Embryonic facial prominence (tissue), 1 donor: ENCODE results near the gene GSPT1.

Experiments used
- DNase-seq: peaks from one replicate; pipeline ENCODE4 v3.0.0-alpha.2; 2016; ENCODE audit errors: extremely low spot score

GSPT1 gene

DNA sequence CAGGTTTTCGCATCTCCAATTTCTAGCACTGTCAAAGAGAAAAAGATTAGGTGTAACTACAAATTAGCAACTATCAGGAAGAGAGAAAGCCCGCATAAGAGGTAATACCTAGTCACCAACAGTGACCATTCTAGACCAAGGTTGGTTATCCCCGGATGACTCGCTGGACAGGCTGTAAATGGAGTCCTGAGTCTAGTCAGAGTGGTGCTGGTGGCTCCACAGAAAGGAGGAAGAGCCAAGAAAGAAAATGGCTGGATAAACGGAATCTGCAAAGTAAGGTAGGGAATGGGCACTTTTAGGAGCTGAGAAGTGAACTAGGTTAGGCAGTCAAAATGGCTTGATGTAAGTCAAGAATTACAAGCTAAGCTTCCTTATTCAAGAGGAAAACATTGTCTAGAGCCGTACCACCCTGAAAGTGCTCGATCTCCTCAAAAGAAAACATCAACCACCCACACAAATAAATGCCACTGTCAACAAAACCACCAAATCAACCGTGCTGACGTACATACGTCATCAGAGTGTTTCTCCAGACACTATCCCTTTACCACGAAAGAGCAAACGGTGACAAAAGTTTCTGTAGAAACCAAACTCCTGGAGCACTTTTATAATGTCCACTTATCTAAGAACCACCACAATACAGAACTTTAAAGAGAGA lies 2.2 kb downstream of the GSPT1 start:
- no peak for DNase-seq

DNA sequence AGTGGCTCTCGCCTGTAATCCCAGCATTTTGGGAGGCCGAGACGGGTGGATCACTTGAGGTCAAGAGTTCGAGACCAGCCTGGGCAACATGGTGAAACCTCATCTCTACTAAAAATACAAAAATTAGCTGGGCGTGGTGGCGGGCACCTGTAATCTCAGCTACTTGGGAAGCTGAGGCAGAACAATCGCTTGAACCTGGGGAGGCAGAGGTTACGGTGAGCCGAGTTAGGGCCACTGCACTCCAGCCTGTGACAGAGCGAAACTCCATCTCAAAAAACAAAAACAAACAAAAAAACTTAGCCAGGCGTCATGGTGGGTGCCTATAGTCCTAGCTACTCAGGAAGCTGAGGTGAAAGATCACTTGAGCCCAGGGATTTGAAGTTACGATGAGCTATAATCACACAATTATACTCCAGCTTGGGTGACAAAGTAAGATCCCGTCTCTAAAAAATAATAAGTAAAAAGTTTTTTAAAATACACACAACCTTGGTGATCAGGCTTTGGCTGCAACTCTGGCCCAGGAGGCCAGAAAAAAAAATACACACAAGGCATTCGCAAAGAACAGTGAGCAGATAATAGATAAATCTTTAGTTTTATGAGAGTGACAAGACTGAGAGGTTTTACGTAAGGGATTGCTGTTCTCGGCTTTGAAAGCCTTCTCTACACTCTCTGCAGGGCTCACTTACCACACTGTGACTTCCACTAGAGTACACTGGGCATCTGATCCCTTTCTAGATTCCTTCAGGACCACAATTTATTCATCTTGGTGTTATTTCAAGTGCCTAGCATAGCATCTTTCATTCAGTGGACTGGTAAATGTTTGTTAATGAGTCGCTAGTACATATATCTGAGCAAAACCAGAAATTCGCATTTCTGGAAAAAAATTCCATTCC lies 5.9 kb downstream of the GSPT1 start:
- peak; percentile 5 for DNase-seq

DNA sequence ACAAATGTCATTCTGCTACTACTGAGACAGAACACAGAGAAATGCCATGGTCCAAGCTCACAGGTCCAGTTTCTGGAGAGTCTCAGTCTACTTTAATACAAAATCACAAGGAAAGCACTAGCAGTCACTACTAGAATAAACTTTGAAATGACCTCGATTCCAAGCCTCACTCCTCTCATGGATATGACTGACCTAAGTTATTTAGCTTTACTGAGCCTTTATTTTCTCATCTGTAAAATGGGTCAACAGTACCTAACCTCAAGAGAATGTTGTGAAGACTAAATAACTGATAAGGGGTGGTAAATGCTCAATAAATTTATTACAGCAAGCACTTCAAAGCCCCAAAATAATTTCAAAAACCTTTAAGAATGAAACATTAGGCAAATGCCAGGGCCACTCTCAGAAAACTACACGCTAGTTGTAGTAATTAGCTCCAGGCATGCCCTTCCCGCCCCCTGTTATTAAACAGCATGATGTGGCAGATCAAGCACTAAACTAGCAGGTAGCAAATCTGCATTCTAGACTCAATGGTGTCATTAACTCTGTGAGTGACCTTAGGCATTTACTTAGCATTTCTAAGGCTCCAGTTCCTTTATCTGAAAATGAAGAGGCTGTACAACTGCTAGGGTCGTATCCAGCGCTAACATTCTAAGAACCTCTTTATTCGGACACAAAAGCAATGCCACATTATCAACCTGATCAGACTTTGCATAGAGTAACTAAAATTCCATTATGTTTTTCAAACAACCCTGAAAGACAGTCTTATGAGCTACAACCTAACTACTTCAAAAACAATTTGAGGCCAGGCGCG lies 8.4 kb downstream of the GSPT1 start:
- peak; percentile 2 for DNase-seq

DNA sequence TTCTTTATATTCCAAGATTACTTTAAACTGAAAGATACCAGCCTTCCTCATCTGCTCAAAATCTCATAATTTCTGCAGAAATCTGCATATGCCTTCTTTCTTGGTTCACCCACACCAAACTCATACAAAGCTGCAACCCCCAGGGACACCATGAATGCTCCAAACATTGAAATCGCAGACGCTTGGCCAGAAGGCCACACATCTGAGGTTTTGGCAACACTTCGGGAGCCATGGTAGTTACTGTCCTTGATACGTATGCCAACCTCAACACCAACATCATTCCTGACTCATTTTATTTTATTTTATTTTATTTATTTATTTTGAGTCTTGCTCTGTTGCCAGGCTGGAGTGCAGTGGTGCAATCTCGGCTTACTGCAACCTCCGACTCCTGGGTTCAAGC lies 11.8 kb downstream of the GSPT1 start:
- no peak for DNase-seq

DNA sequence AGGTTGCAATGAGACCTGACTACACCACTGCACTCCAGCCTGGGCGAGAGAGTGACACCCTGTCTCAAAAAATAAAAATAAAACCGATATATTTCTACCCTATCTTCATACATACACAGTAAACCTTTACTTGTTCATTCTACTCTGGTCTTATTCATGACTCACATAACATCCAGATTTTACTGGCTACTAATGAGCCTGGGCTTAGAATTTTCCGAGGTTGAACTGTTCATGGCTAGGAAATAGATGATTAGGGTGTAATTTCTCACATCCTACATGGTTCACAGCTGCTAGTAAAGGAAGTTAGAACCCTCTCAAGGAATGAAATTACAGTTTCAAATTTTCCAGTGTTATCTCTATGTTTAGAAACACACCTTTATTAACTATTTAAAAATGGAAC lies 14.7 kb downstream of the GSPT1 start:
- DNase-seq, result no peak

DNA sequence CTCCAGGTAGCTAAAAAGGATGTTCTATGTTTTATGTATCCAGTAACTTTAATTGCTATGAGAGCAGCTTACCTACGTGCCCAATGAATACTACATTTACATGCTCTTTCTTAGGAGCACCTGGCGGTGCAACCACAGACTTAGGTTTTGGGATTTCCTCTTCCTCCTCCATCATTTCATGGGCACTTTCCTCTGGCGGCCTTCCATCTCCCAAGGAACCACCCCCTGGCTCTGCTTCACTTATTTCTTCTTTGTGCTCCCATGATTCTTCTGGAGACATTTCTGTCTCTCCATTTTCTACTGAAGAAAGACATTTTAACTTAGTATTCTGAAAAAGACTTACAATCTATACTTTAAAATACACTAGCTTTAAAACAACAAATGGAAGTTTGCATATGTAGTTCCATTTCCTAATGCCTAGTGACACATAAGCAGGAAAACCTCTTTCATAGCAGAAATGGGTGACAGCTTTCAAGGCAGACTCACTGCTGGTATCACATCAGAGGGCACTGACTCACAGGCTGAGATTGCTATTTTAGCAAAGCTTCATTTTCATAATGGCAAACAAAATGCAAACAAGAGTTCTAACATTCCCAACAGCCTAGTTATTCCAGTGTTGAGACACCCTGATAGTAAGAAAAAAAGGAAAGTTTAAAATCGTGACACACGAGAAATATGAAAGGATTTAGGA lies 19.1 kb downstream of the GSPT1 start:
- DNase-seq, result no peak

DNA sequence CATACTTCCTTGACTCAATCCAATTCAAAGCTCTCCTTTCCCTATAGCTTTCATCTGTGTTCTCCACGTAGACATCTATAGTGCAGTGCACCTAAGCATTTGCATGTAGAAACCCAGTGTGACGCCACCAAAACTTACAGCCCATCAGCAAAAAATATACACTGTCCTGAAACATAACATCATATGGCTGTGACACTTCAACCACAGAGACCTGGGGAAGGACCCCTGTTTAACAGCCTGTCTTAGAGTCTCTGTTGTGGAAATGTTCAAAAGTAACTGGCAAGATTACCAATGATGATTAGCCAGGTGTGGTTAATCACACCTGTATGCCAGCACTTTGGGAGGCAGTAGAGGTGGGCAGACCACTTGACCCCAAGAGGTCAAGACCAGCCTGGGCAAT lies 22.2 kb downstream of the GSPT1 start:
- no peak for DNase-seq

DNA sequence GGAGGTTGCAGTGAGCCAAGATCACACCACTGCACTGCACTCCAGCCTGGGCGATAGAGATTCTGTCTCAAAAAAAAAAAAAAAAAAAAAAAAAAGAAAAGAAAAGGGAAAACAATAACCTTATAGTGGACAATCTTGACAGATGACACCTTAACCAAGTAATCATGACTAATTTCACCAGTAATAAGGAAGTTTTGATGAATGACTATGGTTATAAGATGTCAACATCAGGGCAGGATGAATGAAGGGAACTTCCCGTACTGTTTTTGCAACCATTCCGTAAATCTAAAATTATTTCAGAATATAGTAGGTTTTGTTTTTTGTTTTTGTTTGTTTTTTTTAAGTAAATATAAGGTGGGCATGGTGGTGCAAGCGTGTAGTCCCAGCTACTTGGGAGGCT lies 23.0 kb downstream of the GSPT1 start:
- no peak for DNase-seq

DNA sequence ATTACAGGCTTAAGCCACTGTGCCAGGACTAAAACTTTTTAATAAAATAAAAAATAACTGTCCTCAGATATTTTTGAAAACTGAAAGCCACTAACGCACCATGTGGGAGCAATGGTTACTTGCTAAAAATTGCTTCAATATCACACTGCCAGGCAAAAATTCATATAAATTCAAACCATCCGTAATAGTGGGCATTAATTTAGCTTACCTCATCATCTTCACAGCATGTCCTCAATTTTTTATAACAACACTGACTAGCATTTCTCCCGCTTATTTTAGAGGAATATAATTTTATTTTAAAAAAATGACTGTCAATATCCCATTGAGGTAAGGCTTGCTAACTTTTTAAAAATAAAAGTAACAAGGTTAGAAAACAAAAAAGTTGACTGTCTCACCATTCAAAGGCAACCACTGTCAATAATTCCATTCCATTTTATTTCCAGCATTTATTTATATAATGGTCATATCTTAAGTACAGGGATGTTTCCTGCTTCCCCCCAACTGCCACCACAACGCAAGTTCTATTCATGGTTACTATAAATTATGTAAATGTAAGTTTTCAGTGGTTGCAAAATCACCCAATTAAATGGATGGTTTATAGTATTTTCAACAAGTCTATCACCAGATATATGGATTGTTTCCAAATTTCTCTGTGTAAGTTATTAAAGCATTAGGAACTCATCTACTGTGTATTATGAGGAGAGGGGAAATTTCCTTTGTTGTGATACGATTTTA lies 25.4 kb downstream of the GSPT1 start:
- DNase-seq, result no peak

DNA sequence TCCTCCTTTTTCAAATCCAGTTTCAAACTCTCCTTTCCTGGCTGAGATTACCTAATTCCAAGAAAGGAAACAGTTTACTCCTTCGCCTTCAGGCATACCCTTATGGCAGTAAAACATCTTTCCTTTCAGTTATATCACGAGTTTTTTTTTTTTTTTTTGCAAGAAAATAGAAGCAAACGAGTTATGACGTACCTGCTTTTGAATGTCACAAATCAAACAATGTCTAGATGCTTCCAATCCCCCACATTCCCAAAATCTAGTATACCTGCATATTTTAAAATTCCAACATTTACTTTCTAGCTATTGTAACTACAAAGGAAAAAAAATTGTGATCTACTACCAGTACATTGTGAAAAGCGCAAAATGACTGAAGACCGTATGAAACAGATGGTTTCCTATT lies 28.9 kb downstream of the GSPT1 start:
- DNase-seq, result no peak

DNA sequence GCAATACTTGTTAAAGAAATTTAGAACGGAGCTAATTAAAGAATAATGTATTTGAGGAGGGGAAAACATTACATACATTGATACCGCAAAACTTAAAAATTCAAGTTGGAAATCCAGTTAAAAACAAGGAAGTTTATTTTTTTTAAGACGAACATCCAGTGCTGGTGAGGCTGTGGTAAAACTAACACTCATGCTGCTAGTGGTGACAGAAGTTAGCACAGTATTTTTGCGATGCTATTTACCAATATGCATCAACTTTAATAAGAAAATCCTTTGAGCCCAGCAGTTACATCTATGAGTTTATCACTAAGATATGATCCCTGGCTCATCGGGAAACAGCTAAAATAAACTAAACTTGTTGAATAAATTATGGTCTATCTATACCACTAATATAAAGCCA lies 31.7 kb downstream of the GSPT1 start:
- no peak for DNase-seq

DNA sequence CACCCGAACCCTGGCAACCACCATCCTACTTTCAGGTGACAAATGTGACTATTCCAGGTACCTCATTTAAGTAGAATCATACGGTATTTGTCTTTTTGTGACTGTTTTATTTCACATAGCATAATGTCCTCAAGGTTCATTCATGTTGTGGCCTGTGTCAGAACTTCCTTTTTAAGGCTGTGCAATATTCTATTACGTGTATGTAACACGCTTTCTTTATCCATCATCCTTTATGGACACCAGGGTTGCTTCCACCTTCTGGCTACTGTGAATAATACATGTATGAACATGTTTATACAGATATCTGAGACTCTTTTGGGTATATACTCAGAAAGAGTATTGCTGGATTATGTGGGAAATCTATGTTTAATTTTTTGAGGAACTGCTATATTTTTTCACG lies 35.7 kb downstream of the GSPT1 start:
- no peak for DNase-seq

DNA sequence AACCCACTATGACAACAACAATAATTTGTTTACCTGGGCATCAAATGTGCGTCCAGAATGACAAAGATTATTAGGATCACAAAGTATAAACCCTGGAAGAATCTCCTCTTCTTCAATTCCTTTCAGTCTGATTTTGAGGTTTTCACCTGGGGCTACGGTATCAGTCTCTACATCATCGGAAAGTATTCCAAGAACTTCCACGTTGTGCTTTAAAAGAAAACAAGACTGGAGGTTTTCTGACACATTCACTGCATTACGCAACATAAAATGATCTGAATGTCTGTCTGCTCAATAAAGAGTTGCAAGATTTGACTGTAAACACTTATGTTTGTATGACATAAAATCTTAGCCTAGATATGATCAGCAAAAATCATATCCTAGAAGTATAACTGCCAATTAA lies 38.4 kb downstream of the GSPT1 start:
- no peak for DNase-seq

DNA sequence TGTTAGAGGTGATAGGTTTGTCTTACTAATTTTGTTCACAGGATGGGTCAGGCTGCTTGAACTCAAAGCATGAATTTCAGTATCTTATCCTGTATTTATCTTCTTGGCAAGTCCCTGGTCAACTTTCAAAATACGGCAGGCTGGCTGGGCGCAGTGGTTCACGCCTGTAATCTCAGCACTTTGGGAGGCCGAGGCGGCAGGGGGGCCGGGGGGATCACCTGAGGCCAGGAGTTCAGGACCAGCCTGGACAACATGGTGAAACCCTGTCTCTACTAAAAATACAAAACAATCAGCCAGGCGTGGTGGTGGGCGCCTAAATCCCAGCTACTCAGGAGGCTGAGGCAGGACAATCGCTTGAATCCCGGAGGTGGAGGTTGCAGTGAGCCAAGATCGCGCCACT lies 39.5 kb downstream of the GSPT1 start:
- DNase-seq, result no peak

DNA sequence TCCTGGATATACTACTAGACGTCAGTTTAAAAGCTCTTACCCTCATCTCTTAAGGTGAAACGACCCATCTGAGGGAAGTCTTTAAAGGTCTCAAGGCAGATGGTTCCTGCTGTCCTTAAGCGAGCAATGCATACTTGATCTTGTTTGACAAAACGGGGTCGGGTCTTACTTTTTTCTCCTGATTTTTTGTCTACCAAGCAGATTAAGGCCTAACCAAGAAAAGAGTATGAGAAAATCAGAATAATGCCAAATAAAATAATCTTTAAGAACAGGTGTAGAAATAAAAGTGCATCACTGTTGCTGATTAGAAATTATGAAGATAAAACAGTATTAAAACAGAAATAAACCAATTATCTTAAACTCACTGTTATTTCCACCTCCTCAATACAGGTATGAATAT lies 40.0 kb downstream of the GSPT1 start:
- no peak for DNase-seq

DNA sequence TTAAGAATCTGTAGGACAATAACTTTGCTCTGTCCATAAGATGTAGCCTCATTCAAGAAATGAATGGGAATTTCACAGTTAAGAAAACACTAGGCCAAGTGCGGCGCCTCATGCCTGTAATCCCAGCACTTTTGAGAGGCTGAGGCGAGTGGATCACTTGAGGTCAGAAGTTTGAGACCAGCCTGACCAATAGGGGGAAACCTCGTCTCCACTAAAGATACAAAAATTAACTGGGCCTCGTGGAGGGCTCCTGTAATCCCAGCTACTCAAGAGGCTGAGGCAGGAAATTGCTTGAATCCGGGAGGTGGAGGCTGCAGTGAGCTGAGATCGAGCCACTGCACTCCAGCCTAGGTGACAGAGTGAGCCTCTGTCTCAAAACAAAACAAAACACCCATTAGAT lies 44.6 kb downstream of the GSPT1 start:
- no peak for DNase-seq

DNA sequence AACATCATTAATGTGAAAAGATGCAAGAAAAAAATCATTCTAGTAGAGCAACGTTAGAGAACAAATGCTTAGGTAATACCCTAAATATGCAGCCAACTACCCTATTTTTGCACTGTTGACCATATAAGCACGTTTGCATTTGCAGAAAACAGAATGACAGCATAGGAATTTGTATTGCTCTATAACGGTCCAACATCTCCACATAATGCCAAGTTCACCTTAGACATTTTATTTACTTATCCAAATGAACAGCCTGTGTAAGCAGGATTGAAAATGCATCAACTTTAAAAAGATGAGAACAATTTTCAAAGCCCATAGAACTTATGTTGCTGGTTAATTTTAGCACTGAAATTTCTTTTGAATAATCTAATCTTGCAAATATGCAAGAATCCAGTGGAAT lies 45.4 kb downstream of the GSPT1 start:
- DNase-seq, result no peak

DNA sequence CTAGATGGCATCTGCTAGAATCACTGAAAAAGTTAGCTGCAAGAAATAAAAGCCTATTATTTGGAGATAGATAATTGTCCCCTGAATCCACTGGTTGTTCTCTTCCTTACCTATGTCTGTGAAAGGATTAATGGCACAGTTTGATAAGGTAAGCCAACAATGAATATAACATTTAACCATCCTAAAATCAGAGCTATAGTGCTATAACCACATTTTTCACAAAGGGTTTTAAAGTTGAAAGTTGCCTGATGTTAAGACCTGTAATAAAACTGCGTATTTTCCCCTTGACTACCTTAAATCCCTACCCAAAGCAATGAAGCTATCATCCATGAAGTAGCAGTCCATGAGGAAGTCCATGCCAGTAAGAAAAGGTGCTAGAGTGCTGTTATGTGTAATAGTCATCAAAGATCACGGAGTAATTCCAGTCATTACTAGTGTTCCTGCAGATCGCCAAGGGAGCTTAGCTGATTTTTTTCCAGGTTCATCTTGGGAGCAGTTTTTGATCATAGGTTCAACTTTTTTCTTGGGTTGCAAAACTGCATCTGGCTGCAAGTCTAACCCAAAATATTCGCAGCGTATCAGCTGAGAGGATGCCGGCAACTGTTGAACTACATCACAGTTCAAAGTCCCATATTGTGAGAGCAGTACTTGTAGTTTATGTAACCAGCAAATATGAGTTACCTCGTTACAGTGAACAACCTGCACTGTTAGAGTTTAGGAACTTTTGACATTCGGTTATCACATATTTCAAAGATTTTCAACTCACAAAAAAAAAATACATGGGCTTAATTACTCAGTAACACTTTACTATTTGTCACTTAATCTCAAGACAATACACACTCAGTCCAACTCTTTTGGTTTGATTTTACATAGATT lies 46.2 kb downstream of the GSPT1 start:
- no peak for DNase-seq

DNA sequence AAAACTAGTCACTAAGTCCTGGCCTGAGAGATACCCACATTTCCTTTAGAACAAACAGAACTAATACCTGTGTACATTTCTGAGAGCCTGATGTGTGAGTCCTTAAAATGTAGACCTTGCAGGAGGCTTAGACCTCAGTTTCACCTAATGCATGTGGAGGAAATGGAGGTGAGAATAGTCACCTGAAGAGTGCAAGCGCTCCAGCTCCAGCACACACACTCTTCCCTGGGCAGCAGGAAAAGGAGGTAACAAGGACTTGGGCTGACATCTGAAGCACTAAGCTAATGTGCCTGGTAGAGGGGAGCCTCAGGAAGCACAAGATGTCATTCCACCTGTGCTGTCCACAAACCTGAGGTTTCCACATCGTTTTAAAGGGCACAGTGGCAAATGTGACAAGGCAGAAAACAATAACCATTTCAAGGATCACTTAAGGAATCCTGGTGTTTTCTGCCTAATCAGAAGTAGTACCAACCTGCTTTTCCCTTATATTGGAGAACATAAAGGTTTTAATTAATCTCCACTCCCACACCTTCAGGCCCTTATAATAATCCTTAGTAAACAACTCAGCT lies 47.3 kb downstream of the GSPT1 start:
- DNase-seq, result no peak

DNA sequence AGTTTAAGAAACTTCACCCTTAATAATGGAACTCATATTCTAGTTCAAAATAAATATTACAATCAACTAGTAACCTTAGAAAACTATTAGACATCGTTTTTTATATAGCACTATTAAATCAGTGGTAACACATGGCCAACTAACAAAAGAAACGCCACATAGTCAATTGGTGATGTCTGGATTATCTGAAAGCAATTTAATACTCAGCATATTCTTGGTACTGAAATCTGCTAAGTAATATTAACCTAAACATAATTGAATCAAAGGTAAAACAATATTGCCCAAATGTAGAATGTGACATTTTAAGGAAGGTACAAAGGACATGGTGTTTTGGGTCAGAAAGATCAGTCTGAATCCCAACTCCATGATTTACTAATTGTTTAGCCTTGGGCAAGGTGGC lies 53.3 kb downstream of the GSPT1 start:
- DNase-seq, result no peak
